HG02938 (cell line): ENCODE data around the gene IL15.
A peak's percentile ranks its signal among the peaks of the same experiment; 100 is the strongest.

ENCODE experiments used
- ATAC-seq: cut with Tn5 transposase; IDR thresholded peaks from one replicate; pipeline ENCODE4 v1.9.1; 2021; ENCODE audit warnings: mild to moderate bottlenecking, moderate library complexity; ENCODE audit not compliant: unreplicated experiment

IL15 gene

DNA sequence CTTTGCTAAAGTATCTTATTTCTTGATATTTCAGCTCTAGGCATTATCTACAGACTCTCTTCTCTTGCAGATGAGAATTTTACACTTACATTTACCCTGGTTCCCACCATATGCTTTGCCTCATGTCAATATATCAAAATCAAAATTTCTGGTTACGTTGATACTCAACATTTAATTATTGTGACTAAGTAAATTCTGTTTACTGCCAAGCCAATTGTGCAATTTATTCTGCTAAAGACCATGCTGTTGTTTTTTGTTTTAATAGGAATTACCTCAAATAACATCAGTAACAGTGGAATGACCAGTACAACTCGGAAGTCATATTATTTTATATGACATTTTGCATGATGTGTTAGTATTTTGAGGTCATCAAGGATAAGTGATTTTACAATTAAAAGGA is 125.5 kb downstream of the IL15 start:
- no peak for ATAC-seq

GRCh38 chr4:141763374-141763773 is 127.0 kb downstream of the IL15 start:
- ATAC-seq, result no peak

- no peak for ATAC-seq
Observed at GRCh38 chr4:141768954-141769353, 132.6 kb downstream of the IL15 start.

GRCh38 chr4:141771889-141772830 is 135.8 kb downstream of the IL15 start:
- ATAC-seq, result peak; percentile 52

DNA sequence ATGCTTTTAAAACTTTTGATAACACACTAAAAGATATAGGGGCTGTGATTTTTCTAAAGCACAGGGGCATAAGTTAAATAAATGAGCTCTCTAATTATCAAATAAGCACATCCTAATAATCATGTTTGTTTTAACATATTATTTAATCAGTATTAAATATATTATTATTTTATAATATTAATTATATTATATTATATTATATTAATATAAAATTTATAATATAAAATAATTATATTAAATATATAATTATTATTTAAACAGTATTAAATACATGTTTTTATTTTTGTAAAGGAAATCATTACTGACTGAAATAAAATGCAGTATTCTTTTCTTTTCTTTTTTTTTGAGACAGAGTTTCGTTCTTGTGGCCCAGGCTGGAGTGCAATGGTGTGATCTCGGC is 136.5 kb downstream of the IL15 start:
- ATAC-seq, result no peak

GRCh38 chr4:141782205-141782604 is 145.8 kb downstream of the IL15 start:
- no peak for ATAC-seq
